ENCODE data around the gene DCBLD1. TPM values are rescaled to one million over a fixed set of nuclear protein-coding genes. Genes with fewer than 3 reads are reported as not detected.

Gene DCBLD1
- total and polyA plus RNA-seq, 2 of the 13 experiments (the other 11 are each of a cell fraction or from before 2014, with no cell fraction given): 23.2 to 41.5 TPM

- intact Hi-C loops (cut with micrococcal nuclease; ENCODE audit: unreplicated experiment): loop anchor here (2.0 kb wide), 1 partner anchor 30 kb away; no protein-coding TSS in a partner anchor
- no peaks in the 10 kb centered on the region for H3K27me3 ChIP-seq (ENCODE audit: control insufficient read depth in 1 of 2, insufficient read depth in 2 of 2, low read length in 2 of 2)
- 62% methylated on average over 4 of the region's 4 CpGs for WGBS (ENCODE audit: low lambda C conversion rate)
- H3K27ac ChIP-seq (ENCODE audit: extremely low read length, insufficient read depth, low read length): peak overlapping the region; percentile 14
- ChIA-PET POLR2A (interaction anchor here (0.9 to 1.0 kb wide), 3 partner anchors 61 to 67 kb away, joined by 3 to 6 read pairs (median 4); no protein-coding TSS in a partner anchor), CTCF (ENCODE audit: low intra/inter-chr PET ratio, low total read pairs) (no interaction called here)
- no peaks in the 10 kb centered on the region for H3K9me3 ChIP-seq (ENCODE audit: low read length)
- in situ Hi-C loops (cut with HindIII; ENCODE audit: extremely low pct_ligation_motif_present, low pct_unique_long_range_greater_than_20kb): loop anchor here (5.0 kb wide), 1 partner anchor 63 kb away; the partner anchor contains the start of gene DCBLD1
- H3K36me3 ChIP-seq (replicated peaks in 1 of 2; ENCODE audit: control insufficient read depth in 1 of 2, insufficient read depth in 2 of 2, low read length in 2 of 2): peaks cover 25 to 67% of the 10 kb centered on the region in 2 experiments
- no peaks in the 10 kb centered on the region for H3K79me2 ChIP-seq (ENCODE audit: insufficient read depth, low read length)
- ATAC-seq (peak; percentile 84), DNase-seq (ENCODE audit: low spot score) (peak; percentile 85), FAIRE-seq (peak; percentile 43)
- H3K4me3 ChIP-seq (replicated peaks in 1 of 3; ENCODE audit: insufficient read depth in 1 of 3, low read depth in 2 of 3, low read length in 3 of 3): no peak overlapping the region
- H3K9ac ChIP-seq (ENCODE audit: insufficient read depth, low read depth, low read length): no peak overlapping the region
- no TSS peak for BruUV-seq (replicated peaks)
- H3K4me1 ChIP-seq (ENCODE audit: insufficient read depth, low read length): peaks cover 31% of the 10 kb centered on the region
- no peak overlapping the region for H2AFZ ChIP-seq (ENCODE audit: low read length)
- H4K20me1 ChIP-seq (ENCODE audit: insufficient read depth, low read length): no peaks in the 10 kb centered on the region
- no peak overlapping the region for H3K4me2 ChIP-seq (ENCODE audit: low read depth, low read length)
- TF ChIP-seq ELF3 (CRISPR knock-in tag; IDR thresholded peaks at IDR 0.05): peak; percentile 57
- TF ChIP-seq, protein P1, sequence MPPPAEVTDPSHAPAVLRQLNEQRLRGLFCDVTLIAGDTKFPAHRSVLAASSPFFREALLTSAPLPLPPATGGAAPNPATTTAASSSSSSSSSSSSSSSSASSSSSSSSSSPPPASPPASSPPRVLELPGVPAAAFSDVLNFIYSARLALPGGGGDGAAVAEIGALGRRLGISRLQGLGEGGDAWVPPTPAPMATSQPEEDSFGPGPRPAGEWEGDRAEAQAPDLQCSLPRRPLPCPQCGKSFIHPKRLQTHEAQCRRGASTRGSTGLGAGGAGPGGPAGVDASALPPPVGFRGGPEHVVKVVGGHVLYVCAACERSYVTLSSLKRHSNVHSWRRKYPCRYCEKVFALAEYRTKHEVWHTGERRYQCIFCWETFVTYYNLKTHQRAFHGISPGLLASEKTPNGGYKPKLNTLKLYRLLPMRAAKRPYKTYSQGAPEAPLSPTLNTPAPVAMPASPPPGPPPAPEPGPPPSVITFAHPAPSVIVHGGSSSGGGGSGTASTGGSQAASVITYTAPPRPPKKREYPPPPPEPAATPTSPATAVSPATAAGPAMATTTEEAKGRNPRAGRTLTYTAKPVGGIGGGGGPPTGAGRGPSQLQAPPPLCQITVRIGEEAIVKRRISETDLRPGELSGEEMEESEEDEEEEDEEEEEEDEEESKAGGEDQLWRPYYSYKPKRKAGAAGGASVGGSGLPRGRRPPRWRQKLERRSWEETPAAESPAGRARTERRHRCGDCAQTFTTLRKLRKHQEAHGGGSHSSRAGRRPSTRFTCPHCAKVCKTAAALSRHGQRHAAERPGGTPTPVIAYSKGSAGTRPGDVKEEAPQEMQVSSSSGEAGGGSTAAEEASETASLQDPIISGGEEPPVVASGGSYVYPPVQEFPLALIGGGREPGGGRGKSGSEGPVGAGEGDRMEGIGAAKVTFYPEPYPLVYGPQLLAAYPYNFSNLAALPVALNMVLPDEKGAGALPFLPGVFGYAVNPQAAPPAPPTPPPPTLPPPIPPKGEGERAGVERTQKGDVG (CRISPR knock-in tag; IDR thresholded peaks at IDR 0.05; ENCODE audit: borderline replicate concordance): peak; percentile 75; the same call in 1 of the 2 replicates
- TF ChIP-seq FOSL2 (CRISPR knock-in tag; IDR thresholded peaks at IDR 0.05): peak; percentile 98
- TF ChIP-seq, protein P2, sequence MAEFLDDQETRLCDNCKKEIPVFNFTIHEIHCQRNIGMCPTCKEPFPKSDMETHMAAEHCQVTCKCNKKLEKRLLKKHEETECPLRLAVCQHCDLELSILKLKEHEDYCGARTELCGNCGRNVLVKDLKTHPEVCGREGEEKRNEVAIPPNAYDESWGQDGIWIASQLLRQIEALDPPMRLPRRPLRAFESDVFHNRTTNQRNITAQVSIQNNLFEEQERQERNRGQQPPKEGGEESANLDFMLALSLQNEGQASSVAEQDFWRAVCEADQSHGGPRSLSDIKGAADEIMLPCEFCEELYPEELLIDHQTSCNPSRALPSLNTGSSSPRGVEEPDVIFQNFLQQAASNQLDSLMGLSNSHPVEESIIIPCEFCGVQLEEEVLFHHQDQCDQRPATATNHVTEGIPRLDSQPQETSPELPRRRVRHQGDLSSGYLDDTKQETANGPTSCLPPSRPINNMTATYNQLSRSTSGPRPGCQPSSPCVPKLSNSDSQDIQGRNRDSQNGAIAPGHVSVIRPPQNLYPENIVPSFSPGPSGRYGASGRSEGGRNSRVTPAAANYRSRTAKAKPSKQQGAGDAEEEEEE (CRISPR knock-in tag; IDR thresholded peaks at IDR 0.05; ENCODE audit: borderline replicate concordance): no peak
- peak; percentile 46; the same call in 1 of the 2 replicates for TF ChIP-seq HDAC2 (CRISPR knock-in tag; IDR thresholded peaks at IDR 0.05)
- 0 out of 2 replicates have a peak, but pooled peaks have one; percentile 18 for TF ChIP-seq ZNF24 (IDR thresholded peaks at IDR 0.05)
- peak; percentile 96 for TF ChIP-seq HOXD1 (CRISPR knock-in tag; IDR thresholded peaks at IDR 0.05)
- TF ChIP-seq JARID2 (CRISPR knock-in tag; IDR thresholded peaks at IDR 0.05; ENCODE audit: insufficient replicate concordance): no peak
- peak; percentile 74; the same call in 1 of the 2 replicates for TF ChIP-seq SRF (IDR thresholded peaks at IDR 0.05; ENCODE audit: low read depth, low read length)
- no peak for TF ChIP-seq PRPF4 (IDR thresholded peaks at IDR 0.05; ENCODE audit: low read depth, low read length, poor library complexity, severe bottlenecking)
- TF ChIP-seq HMG20A (CRISPR knock-in tag; IDR thresholded peaks at IDR 0.05; ENCODE audit: borderline replicate concordance): peak; percentile 68; the same call in 1 of the 2 replicates
- TF ChIP-seq, protein P3, sequence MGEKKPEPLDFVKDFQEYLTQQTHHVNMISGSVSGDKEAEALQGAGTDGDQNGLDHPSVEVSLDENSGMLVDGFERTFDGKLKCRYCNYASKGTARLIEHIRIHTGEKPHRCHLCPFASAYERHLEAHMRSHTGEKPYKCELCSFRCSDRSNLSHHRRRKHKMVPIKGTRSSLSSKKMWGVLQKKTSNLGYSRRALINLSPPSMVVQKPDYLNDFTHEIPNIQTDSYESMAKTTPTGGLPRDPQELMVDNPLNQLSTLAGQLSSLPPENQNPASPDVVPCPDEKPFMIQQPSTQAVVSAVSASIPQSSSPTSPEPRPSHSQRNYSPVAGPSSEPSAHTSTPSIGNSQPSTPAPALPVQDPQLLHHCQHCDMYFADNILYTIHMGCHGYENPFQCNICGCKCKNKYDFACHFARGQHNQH (CRISPR knock-in tag; IDR thresholded peaks at IDR 0.05): peak; percentile 62; the same call in 1 of the 2 replicates
- TF ChIP-seq SRSF1 (optimal IDR thresholded peaks at IDR 0.05; ENCODE audit: low read depth, low read length): no peak
- peak; percentile 47; the same call in 1 of the 2 replicates for TF ChIP-seq TGIF2 (CRISPR knock-in tag; IDR thresholded peaks at IDR 0.05)
- TF ChIP-seq TFE3 (CRISPR knock-in tag; IDR thresholded peaks at IDR 0.05): no peak; the same call in 1 of the 2 replicates
- TF ChIP-seq RARA (CRISPR knock-in tag; IDR thresholded peaks at IDR 0.05): peak; percentile 81
- no peak for TF ChIP-seq SMAD1 (CRISPR knock-in tag; IDR thresholded peaks at IDR 0.05; ENCODE audit: borderline replicate concordance, low read depth)
- TF ChIP-seq GATAD1 (CRISPR knock-in tag; IDR thresholded peaks at IDR 0.05): peak; percentile 19; the same call in 1 of the 2 replicates
These were observed 62.7 kb downstream of the DCBLD1 start for GRCh38 chr6:117545161-117545595.
